Testis (tissue), 2 donors: ENCODE data around the gene PEX14.

Experiments used
- POLR2A ChIP-seq: fragments of 450-650 bp; IDR thresholded peaks from one replicate; pipeline ENCODE4 v1.6.1; 2017; ENCODE audit warnings: antibody characterized with exemption, mild to moderate bottlenecking, moderate library complexity
- TF ChIP-seq, protein P1 (sequence below), 3 experiments: fragments of 450-650 bp in 2 of 3; fragments of 200-600 bp in 1 of 3; sonication (generic) in 1 of 3; IDR thresholded peaks; one replicate each; pipeline ENCODE4 v1.5.1; 2016 to 2019; ENCODE audit warnings: antibody characterized with exemption in 3 of 3, mild to moderate bottlenecking in 2 of 3, moderate library complexity in 1 of 3

DNA sequence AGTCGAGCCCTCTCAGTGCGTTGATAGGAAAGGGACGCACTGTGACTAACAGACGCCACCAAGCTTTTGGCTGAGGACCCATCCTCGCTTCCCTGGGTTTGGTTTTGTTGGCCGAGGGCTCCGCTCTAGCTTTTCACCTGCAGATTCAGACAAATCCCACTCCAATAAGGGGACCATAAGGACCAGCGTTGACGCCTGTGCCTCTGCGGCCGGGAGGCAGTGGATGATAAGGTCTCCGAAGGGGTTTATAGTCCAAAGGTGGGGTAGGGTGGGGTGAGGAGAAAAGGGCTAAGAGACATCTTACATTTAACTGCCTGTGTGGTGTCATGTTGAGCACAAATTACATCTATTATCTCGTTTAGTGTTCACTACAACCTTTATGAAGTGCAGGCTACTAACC is 760 bp downstream of the PEX14 start:
- TF ChIP-seq, protein P1, sequence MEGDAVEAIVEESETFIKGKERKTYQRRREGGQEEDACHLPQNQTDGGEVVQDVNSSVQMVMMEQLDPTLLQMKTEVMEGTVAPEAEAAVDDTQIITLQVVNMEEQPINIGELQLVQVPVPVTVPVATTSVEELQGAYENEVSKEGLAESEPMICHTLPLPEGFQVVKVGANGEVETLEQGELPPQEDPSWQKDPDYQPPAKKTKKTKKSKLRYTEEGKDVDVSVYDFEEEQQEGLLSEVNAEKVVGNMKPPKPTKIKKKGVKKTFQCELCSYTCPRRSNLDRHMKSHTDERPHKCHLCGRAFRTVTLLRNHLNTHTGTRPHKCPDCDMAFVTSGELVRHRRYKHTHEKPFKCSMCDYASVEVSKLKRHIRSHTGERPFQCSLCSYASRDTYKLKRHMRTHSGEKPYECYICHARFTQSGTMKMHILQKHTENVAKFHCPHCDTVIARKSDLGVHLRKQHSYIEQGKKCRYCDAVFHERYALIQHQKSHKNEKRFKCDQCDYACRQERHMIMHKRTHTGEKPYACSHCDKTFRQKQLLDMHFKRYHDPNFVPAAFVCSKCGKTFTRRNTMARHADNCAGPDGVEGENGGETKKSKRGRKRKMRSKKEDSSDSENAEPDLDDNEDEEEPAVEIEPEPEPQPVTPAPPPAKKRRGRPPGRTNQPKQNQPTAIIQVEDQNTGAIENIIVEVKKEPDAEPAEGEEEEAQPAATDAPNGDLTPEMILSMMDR (IDR thresholded peaks at IDR 0.05), result no peak
- TF ChIP-seq POLR2A, result no peak
